HUES64 (cell line): ENCODE results near the gene NTSR1.

ENCODE experiments used
- H3K27ac ChIP-seq: 2 replicates; pipeline ENCODE4 v1.7.0; 2013; ENCODE audit warnings: low read depth, low read length, inconsistent platforms
- H3K27me3 ChIP-seq: 2 replicates; pipeline ENCODE4 v1.6.1; 2013; ENCODE audit warnings: mild to moderate bottlenecking, low read length; ENCODE audit not compliant: insufficient read depth
- H3K36me3 ChIP-seq: 2 replicates; pipeline ENCODE4 v1.6.1; 2013; ENCODE audit warnings: mild to moderate bottlenecking, low read length; ENCODE audit not compliant: insufficient read depth
- H3K4me1 ChIP-seq: 2 replicates; pipeline ENCODE4 v1.6.1; 2013; ENCODE audit warnings: mild to moderate bottlenecking, low read length, moderate library complexity; ENCODE audit not compliant: insufficient read depth
- H3K4me3 ChIP-seq: 2 replicates; pipeline ENCODE4 v1.5.1; 2013; ENCODE audit warnings: mild to moderate bottlenecking, low read length, moderate library complexity
- H3K9ac ChIP-seq: 2 replicates; pipeline ENCODE4 v1.6.1; 2013; ENCODE audit warnings: mild to moderate bottlenecking, low read depth, low read length
- H3K9me3 ChIP-seq: 2 replicates; pipeline ENCODE4 v1.6.1; 2013; ENCODE audit warnings: low read depth, low read length; ENCODE audit not compliant: insufficient read depth
- WGBS: fragments of 150-250, 120-280 bp; methylation state at CpG from one replicate; pipeline ENCODE4 v1.1.7; 2013; ENCODE audit warnings: missing lambda C conversion rate; 5-methylcytosine and 5-hydroxymethylcytosine counted together

NTSR1 gene

DNA sequence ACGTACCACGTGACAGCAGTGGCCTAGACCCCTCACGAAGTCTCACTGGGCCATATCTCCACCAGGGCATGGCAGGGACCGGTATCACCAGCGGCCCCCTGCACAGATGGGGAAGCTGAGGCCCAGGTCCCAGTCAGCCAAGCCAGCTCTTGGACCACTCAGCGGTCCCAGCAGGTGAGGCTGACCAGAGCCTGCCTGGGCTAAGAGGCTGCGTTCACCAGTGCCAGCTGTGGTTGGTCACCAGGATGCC, 85.0 kb downstream of the NTSR1 start:
- H3K9ac ChIP-seq, result no peak overlapping the region
- no peak overlapping the region for H3K27ac ChIP-seq
- H3K36me3 ChIP-seq, result peaks cover 11% of the 10 kb centered on the region; the same call in 1 of the 2 replicates
- H3K9me3 ChIP-seq, result no peaks in the 10 kb centered on the region
- peak overlapping the region; percentile 30 for H3K4me3 ChIP-seq
- peaks cover 5% of the 10 kb centered on the region; the same call in 1 of the 2 replicates for H3K4me1 ChIP-seq
- WGBS, result 69% methylated on average over 7 of the region's 7 CpGs
- peaks cover 18% of the 10 kb centered on the region for H3K27me3 ChIP-seq

- no peak overlapping the region for H3K9ac ChIP-seq
- H3K27ac ChIP-seq, result peak overlapping the region; percentile 25; the same call in 1 of the 2 replicates
Observed at GRCh38 chr20:62794007-62794724, 85.5 kb downstream of the NTSR1 start.

DNA sequence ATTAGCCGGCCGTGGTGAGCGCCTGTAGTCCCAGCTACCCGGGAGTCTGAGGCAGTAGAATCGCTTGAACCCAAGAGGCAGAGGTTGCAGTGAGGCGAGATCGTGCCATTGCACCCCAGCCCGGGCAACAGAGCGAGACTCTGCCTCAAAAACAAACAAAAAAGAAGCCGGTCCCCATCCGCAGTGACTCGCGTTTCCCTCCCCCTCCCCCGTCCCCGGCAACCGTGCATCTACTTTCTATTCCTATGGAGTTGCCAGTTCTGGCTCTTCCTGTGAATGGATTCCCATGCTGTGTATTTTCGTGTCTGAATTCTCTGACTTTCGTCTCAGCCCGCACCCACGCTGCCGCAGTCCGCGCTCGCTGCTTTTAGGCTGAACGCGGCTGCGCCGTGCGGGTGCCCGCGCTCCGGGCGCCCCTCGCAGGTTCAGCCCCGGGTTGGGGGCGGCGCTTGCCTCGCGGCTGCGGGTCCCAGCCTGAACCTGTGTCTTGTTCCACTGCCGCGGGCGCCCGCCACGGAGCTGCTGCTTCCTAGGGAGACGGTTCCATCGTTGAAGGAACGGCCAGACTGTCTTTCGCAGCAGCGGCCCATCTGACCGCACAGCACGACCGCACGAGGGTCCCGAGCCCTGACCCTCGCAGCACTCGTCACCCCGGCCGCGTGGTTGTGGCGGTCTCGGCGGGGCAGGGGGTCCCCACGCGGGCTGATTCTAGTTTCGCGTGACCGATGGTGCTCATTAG, 86.6 kb downstream of the NTSR1 start:
- peaks cover 5% of the 10 kb centered on the region; the same call in 1 of the 2 replicates for H3K4me1 ChIP-seq
- 1% methylated on average over 68 of the region's 68 CpGs for WGBS
- peaks cover 26% of the 10 kb centered on the region for H3K36me3 ChIP-seq
- peaks cover 18% of the 10 kb centered on the region for H3K27me3 ChIP-seq
- peak overlapping the region; percentile 63 for H3K4me3 ChIP-seq
- H3K27ac ChIP-seq, result no peak overlapping the region
- peak overlapping the region; percentile 47 for H3K9ac ChIP-seq
- no peaks in the 10 kb centered on the region for H3K9me3 ChIP-seq

More at GRCh38 chr20:62794007-62794724, 85.5 kb downstream of the NTSR1 start:
- no peaks in the 10 kb centered on the region for H3K9me3 ChIP-seq
- WGBS, result 4% methylated on average over 69 of the region's 69 CpGs
- H3K36me3 ChIP-seq, result peaks cover 16% of the 10 kb centered on the region
- peaks cover 18% of the 10 kb centered on the region for H3K27me3 ChIP-seq
- H3K4me3 ChIP-seq, result peak overlapping the region; percentile 63
- peaks cover 5% of the 10 kb centered on the region; the same call in 1 of the 2 replicates for H3K4me1 ChIP-seq

- Histone ChIP-seq H3K27ac (no peak overlapping the region; the same call in 1 of the 2 replicates), H3K4me1 (peaks cover 5% of the 10 kb centered on the region; the same call in 1 of the 2 replicates), H3K27me3 (peaks cover 18% of the 10 kb centered on the region), H3K9me3 (no peaks in the 10 kb centered on the region), H3K4me3 (peak overlapping the region; percentile 63), H3K36me3 (peaks cover 34% of the 10 kb centered on the region), H3K9ac (0 out of 2 replicates have a peak overlapping the region, but pooled peaks have one; percentile 45)
- WGBS, result 34% methylated on average over 29 of the region's 53 CpGs
Observed at GRCh38 chr20:62796699-62797491, 88.3 kb downstream of the NTSR1 start.

GRCh38 chr20:62797671-62798532, 89.3 kb downstream of the NTSR1 start:
- Histone ChIP-seq H3K27ac (no peak overlapping the region), H3K36me3 (peaks cover 34% of the 10 kb centered on the region), H3K4me1 (peaks cover 5% of the 10 kb centered on the region; the same call in 1 of the 2 replicates), H3K9ac (no peak overlapping the region), H3K27me3 (peaks cover 18% of the 10 kb centered on the region), H3K4me3 (no peak overlapping the region), H3K9me3 (no peaks in the 10 kb centered on the region)
- 92% methylated on average over 26 of the region's 26 CpGs for WGBS

DNA sequence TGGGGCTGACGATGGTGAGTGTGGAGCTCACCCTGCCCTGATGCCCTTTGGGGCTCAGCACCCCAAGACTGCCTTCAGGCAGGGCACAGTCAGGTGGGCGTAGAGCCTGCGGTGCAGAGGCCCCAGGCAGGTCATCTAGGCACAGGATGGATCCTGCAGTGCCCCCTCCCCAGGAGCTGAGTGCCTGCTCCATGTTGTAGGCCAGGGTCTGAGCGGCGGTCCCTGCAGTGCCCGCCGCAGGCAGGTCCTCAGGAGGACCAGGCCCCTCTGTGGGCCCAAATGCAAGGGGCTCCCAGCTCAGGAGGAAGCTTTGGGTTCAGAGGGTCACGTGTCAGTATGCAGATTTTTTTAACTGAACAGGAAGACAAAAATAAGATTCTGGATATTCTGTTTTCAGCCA, 90.4 kb downstream of the NTSR1 start:
- Histone ChIP-seq H3K36me3 (peaks cover 34% of the 10 kb centered on the region), H3K27me3 (peaks cover 21% of the 10 kb centered on the region), H3K9ac (no peak overlapping the region), H3K27ac (no peak overlapping the region), H3K4me1 (no peaks in the 10 kb centered on the region), H3K4me3 (no peak overlapping the region), H3K9me3 (no peaks in the 10 kb centered on the region)
- WGBS, result 94% methylated on average over 8 of the region's 8 CpGs

DNA sequence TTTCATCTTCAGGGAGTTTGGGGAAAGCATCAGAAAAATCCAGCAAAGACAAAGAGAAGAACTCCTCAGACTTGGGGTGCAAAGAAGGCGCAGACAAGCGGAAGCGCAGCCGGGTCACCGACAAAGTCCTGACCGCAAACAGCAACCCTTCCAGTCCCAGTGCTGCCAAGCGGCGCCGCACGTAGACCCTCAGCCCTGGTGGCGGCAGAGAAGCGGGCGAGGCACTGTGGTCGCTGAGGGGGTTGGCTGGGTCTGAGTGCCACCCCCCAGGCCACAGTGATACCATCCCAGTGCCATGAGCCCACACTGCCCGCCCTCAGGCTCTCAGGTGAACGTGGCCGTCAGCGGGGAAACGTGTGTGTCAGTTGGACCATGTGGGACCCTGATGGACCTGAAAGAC, 90.8 kb downstream of the NTSR1 start:
- 97% methylated on average over 19 of the region's 19 CpGs for WGBS
- peaks cover 23% of the 10 kb centered on the region for H3K27me3 ChIP-seq
- H3K36me3 ChIP-seq, result peaks cover 34% of the 10 kb centered on the region
- H3K4me3 ChIP-seq, result no peak overlapping the region
- no peaks in the 10 kb centered on the region for H3K9me3 ChIP-seq
- H3K27ac ChIP-seq, result no peak overlapping the region
- H3K9ac ChIP-seq, result no peak overlapping the region
- H3K4me1 ChIP-seq, result no peaks in the 10 kb centered on the region

- Histone ChIP-seq H3K36me3 (peaks cover 34% of the 10 kb centered on the region), H3K27ac (no peak overlapping the region), H3K27me3 (peaks cover 19% of the 10 kb centered on the region), H3K9ac (no peak overlapping the region), H3K9me3 (no peaks in the 10 kb centered on the region), H3K4me3 (no peak overlapping the region), H3K4me1 (no peaks in the 10 kb centered on the region)
- 92% methylated on average over 10 of the region's 10 CpGs for WGBS
Observed at GRCh38 chr20:62799873-62800272, 91.2 kb downstream of the NTSR1 start.

DNA sequence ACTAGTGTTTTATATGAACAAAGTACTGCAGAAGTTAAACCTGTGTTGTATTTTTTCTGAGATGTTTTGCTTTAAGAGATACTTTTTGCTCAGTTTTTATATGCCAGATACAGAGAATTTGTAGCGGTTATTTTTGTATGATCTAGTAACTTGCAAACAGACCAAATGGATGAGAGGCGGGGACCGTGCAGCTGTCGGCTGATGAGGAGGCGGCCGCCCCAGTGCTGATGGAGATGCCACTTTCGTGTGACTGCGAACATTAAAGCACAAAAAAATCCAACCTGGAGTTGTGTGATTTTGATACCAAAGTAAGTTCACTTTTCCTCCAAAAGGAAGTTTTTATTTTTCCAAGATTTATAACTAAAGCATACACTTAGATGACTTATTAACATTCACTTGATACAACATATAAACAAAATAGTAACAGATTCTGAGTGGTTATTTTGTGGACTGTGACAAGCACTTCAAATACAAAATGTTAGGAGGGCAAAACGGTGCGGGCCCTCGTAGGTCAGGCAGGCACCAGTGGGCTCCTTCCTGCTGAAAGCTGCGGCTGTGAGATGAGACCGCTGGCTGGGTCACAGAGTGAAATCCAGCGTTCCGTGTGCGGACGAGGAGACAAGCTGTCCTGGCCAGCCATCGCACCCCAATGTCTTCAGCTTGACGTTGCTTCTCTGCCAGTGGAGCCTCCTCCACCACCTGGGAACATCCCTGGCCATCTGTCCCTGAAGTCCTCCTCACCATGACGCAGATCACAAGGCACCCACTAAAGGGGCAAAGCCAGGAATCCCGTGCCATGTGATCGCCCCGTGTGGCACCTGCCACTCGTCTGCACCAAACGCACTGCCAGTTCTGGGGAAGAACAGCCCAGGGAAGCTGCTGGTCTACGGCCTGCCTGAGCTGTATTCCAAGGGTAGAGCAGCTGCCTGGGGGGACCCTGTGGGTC, 92.0 kb downstream of the NTSR1 start:
- peaks cover 34% of the 10 kb centered on the region for H3K36me3 ChIP-seq
- H3K4me1 ChIP-seq, result no peaks in the 10 kb centered on the region
- no peaks in the 10 kb centered on the region for H3K9me3 ChIP-seq
- H3K4me3 ChIP-seq, result no peak overlapping the region
- H3K27me3 ChIP-seq, result peaks cover 12% of the 10 kb centered on the region
- no peak overlapping the region for H3K9ac ChIP-seq
- WGBS, result 92% methylated on average over 26 of the region's 26 CpGs
- H3K27ac ChIP-seq, result no peak overlapping the region
